Aorta (tissue), 5 donors: ENCODE data around the gene FSTL1. TPM values are rescaled to one million over a fixed set of nuclear protein-coding genes. Genes with fewer than 3 reads are reported as not detected.

ENCODE experiments used
- ATAC-seq: fragments of 200-7000 bp; cut with Tn5 transposase; one replicate; pipeline ENCODE4 v1.9.1; 2022; ENCODE audit warnings: moderate library complexity; ENCODE audit not compliant: low FRiP score
- DNase-seq, 2 donors: peaks; one replicate each; pipeline ENCODE4 v3.0.0-alpha.2; 2020
- H3K27ac ChIP-seq, 2 donors: one replicate each; pipeline ENCODE4 v1.5.1; 2013; ENCODE audit warnings: low read length in 2 of 2, mild to moderate bottlenecking in 2 of 2, moderate library complexity in 2 of 2, control low read depth in 1 of 2, inconsistent platforms in 1 of 2, low read depth in 1 of 2
- H3K27me3 ChIP-seq, 2 donors: one replicate each; pipeline ENCODE4 v1.6.1; 2013; ENCODE audit warnings: control low read depth in 1 of 2, low read length in 1 of 2, mild to moderate bottlenecking in 1 of 2, moderate library complexity in 1 of 2; ENCODE audit not compliant: insufficient read depth in 2 of 2, control insufficient read depth in 1 of 2
- H3K36me3 ChIP-seq, 2 donors: one replicate each; pipeline ENCODE4 v1.6.1; 2013; ENCODE audit warnings: control low read depth in 1 of 2, low read length in 1 of 2, mild to moderate bottlenecking in 1 of 2; ENCODE audit not compliant: insufficient read depth in 2 of 2, control insufficient read depth in 1 of 2
- H3K4me1 ChIP-seq, 2 donors: one replicate each; pipeline ENCODE4 v1.6.1; 2013; ENCODE audit warnings: low read length in 2 of 2, control low read depth in 1 of 2, mild to moderate bottlenecking in 1 of 2, moderate library complexity in 1 of 2; ENCODE audit not compliant: insufficient read depth in 2 of 2, control insufficient read depth in 1 of 2
- H3K4me3 ChIP-seq, 2 donors: one replicate each; pipeline ENCODE4 v1.5.1; 2013; ENCODE audit warnings: low read length in 2 of 2, control low read depth in 1 of 2, mild to moderate bottlenecking in 1 of 2
- H3K9me3 ChIP-seq: one replicate; pipeline ENCODE4 v1.6.1; 2013; ENCODE audit warnings: mild to moderate bottlenecking, low read length; ENCODE audit not compliant: control insufficient read depth
- WGBS, 2 donors: extraction: QIAGEN DNeasy Blood & Tissue Kit; methylation state at CpG; one replicate each; pipeline ENCODE4 v1.1.7; 2013; 5-methylcytosine and 5-hydroxymethylcytosine counted together
- intact Hi-C, 2 donors: fragments of 100-400 bp; cut with DNase I; formaldehyde crosslinking; loops; one replicate each; pipeline versions ENCODE4 v1.14.2 to v1.15.0; 2022
- polyA plus RNA-seq, 2 donors: library from polyadenylated mRNA; stranded (reverse); fragments of 200-250 nt; gene quantifications; one replicate each; pipeline ENCODE4 v1.2.3, GENCODE V29; 2013
- total RNA-seq, 2 donors: library from RNA; stranded (reverse); fragmentation: NEBNext Ultra II Directional; extraction: Animal tissue kit (Norgen Biotek cat#: 25700); gene quantifications; one replicate each; pipeline ENCODE4 v1.2.1, GENCODE V29; 2021
- donor health status: healthy with polysubstance abuse.
- donor health status: Bipolar disorder and iron deficiency.
- donor health status: DM: no; HTN: no; CAD: no.
- donor health status: DM: no; HTN: no; CAD: no.
- donor health status: DM: yes; HTN: yes; CAD: no.

FSTL1 gene
- total and polyA plus RNA-seq, 4 donors: 103 to 833 (median 517) TPM

DNA sequence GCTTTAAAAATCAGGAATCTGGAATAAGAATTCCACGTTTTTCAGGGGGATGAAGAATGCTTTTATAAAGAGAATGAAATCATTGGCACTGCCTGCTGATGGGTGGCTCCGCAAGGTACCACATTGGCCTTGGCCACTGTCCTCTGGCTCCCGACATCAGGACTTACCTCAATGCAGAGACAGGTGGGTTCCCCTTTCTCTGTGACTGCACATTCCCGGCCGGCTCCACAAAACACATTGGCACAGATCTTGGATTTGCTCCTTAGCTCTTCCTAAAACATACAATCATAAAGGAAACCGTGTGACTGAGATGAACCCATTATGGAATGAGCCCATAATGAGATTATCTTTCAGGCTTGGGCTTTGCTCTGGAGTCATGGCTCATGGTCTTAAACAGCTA is 35.0 kb downstream of the FSTL1 start:
- H3K27ac ChIP-seq: peak overlapping the region in 1 of 2 donors; percentile 47
- no peak for DNase-seq
- H3K9me3 ChIP-seq: no peaks in the 10 kb centered on the region
- no peaks in the 10 kb centered on the region for H3K27me3 ChIP-seq
- peaks cover 0 to 6% of the 10 kb centered on the region in 2 donors for H3K4me1 ChIP-seq
- intact Hi-C loops: loop anchor here (2.0 to 10.0 kb wide), 6 partner anchors 61 to 171 kb away; no protein-coding TSS in a partner anchor
- ATAC-seq: no peak
- H3K36me3 ChIP-seq: peaks cover 6 to 8% of the 10 kb centered on the region in 2 donors
- no peak overlapping the region for H3K4me3 ChIP-seq
- 34 to 40% methylated on average over 6 of the region's 6 CpGs for WGBS, 2 donors

DNA sequence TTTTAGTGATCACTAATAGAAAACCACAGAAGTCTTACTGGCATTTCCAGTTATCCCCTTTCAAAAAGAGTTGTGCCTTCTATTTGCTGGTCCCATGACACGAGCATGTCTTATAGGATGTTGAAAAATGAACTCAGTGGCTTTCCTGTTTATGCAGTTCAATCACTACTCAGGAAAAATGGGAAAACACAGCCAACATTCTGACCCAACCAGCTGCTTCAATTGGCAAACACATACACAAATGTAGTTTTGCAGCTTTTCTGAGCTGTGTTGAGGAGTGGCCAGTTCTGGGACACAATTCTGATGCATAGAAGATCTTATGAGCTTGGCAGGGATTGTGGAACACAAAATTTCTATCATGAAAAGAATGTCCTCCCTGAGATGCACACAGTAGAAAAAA is 40.3 kb downstream of the FSTL1 start:
- no peak for ATAC-seq
- DNase-seq: no peak
- intact Hi-C loops: loop anchor here in 1 of 2 donors (10.0 kb wide), 1 partner anchor 56 kb away; no protein-coding TSS in a partner anchor
- H3K36me3 ChIP-seq: peaks cover 13 to 32% of the 10 kb centered on the region in 2 donors
- H3K27me3 ChIP-seq: peaks cover 0 to 2% of the 10 kb centered on the region in 2 donors
- H3K4me1 ChIP-seq: no peaks in the 10 kb centered on the region
- no peak overlapping the region for H3K4me3 ChIP-seq
- no peak overlapping the region for H3K27ac ChIP-seq
- 46 to 63% methylated on average over 1 of the region's 1 CpG for WGBS, 2 donors
- no peaks in the 10 kb centered on the region for H3K9me3 ChIP-seq

DNA sequence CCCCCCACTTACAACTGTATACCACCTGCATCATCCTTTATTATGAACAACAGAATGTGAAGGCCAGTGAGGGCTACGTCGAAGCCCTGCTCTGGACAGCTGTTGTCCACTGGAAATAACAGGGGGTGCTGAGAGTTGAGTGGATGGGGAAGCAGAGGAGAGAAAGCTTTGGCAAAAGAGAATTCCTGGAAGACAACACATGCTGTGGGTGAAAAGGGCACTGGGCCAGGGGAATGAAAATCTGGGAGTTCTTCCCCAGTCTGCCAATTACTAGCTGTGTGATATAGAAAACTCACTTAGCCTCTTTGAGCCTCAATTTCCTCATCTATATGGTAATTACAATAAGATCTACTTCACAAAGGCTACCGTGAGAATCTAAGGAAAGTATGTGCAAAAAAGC is 40.7 kb downstream of the FSTL1 start:
- H3K27ac ChIP-seq: no peak overlapping the region
- DNase-seq (no peak), ATAC-seq (no peak)
- H3K4me3 ChIP-seq: no peak overlapping the region
- H3K27me3 ChIP-seq: peaks cover 0 to 2% of the 10 kb centered on the region in 2 donors
- WGBS, 2 donors: 67 to 71% methylated on average over 3 of the region's 3 CpGs
- intact Hi-C loops: loop anchor here in 1 of 2 donors (10.0 kb wide), 1 partner anchor 55 kb away; no protein-coding TSS in a partner anchor
- peaks cover 13 to 35% of the 10 kb centered on the region in 2 donors for H3K36me3 ChIP-seq
- H3K9me3 ChIP-seq: no peaks in the 10 kb centered on the region
- H3K4me1 ChIP-seq: no peaks in the 10 kb centered on the region

DNA sequence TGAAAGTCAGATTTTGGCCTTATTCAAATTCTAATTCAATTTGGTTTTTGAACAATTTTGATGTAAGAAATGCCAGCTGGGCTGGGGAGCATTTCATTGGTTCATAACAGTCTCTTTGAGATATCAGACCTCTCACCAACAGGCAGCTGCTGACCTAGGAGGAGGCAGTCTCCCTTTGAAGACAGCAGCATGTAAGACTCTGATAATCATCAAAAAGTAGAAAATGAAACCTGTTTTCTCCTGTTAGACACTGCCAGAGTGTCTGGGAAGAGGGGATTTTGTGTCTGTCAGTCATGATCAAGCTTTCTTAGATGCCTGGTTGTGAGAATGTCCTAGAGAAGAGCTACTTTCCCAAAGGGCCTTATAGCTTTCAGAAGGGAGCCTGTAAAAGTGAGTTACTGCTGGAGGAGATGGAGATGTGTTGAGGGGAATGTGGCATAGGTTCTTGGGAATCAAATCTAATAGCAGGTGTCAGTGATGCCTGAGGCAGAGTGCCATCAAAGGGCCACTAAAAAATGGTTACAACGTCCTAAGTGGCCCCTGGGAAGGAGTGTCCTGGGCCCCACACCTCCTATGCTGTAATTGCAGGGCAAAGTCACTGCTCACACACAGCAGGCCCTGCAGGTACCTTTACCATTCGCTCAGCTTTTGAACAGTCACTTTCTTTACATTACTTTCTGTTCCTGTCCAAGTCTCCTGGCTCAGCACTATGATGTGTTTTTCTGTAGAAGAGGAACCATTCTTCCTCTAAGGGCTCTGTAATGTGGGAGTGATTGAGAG is 43.1 kb downstream of the FSTL1 start:
- 48 to 54% methylated on average over 2 of the region's 2 CpGs for WGBS, 2 donors
- H3K27me3 ChIP-seq: peaks cover 0 to 2% of the 10 kb centered on the region in 2 donors
- intact Hi-C loops: no loop called here
- no peak for ATAC-seq
- no peaks in the 10 kb centered on the region for H3K4me1 ChIP-seq
- no peak for DNase-seq
- H3K9me3 ChIP-seq: no peaks in the 10 kb centered on the region
- peaks cover 13 to 44% of the 10 kb centered on the region in 2 donors for H3K36me3 ChIP-seq
- no peak overlapping the region for H3K4me3 ChIP-seq
- peak overlapping the region in 1 of 2 donors; percentile 6 for H3K27ac ChIP-seq

DNA sequence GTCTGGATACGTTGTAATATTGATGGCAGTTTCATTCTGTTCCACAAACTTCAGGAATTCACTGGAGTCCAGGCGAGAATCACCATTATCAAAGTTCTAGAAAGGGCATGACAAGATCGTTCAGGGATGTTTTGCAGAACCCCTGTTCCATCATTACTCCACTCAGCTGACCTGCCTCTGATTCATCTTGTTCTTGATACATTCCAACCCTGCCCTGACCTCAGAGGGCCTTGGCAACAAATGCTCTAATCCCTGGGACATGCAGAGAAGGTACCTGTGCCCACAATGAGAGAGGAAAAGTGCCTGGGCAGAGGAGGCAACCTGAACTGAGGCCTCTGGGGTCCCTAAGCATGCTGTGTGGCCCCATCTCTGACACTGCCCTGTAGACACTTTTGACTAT is 45.9 kb downstream of the FSTL1 start:
- WGBS, 2 donors: 68 to 69% methylated on average over 3 of the region's 3 CpGs
- Histone ChIP-seq H3K27me3 (peaks cover 0 to 2% of the 10 kb centered on the region in 2 donors), H3K9me3 (no peaks in the 10 kb centered on the region), H3K27ac (no peak overlapping the region), H3K4me3 (no peak overlapping the region), H3K36me3 (peaks cover 18 to 46% of the 10 kb centered on the region in 2 donors), H3K4me1 (no peaks in the 10 kb centered on the region)
- no peak for DNase-seq
- intact Hi-C loops: no loop called here
- no peak for ATAC-seq

DNA sequence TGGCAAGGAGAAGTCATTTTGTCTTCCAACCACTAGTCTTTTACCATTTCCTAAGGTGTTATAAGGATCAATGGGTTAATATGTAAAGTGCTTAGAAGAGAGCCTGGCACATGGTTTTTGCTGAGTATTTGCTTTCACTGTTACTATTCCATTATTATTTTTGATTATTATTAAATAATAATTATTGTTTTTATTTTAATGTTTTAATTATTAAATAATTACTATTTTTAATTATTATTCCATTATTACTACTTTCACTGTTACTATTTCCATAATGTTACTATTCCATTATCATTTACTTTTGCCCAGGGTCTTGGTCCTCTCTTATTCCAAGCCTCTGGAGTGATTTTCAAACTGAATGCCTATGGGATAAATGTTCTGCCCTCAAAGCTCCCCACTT is 48.5 kb downstream of the FSTL1 start:
- no peaks in the 10 kb centered on the region for H3K9me3 ChIP-seq
- ATAC-seq: no peak
- DNase-seq: no peak
- peaks cover 15 to 39% of the 10 kb centered on the region in 2 donors for H3K36me3 ChIP-seq
- intact Hi-C loops: no loop called here
- no peaks in the 10 kb centered on the region for H3K4me1 ChIP-seq
- no peak overlapping the region for H3K27ac ChIP-seq
- H3K4me3 ChIP-seq: no peak overlapping the region
- H3K27me3 ChIP-seq: peaks cover 0 to 2% of the 10 kb centered on the region in 2 donors

DNA sequence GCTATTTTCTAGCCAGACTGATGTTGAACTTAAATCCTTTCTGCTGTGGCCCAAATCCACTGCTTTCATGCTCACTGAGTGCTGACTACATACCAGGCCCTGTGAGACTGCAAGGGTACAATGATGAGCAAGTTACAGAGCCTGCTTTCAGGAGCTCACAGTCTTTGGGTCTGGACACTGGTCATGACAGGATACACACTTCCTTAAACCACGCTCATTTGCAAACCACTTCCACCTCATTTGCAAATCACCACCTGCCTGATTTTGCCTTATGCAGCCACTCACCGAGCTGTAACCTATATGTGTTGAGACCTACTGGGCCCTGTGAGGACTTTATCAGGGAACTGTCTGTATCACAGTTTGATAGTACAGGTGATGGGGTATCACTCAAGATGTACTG is 51.4 kb downstream of the FSTL1 start:
- WGBS, 2 donors: 85 to 88% methylated on average over 2 of the region's 2 CpGs
- Histone ChIP-seq H3K4me3 (no peak overlapping the region), H3K27me3 (no peaks in the 10 kb centered on the region), H3K4me1 (no peaks in the 10 kb centered on the region), H3K9me3 (no peaks in the 10 kb centered on the region), H3K27ac (peak overlapping the region in 1 of 2 donors; percentile 8), H3K36me3 (peaks cover 27 to 38% of the 10 kb centered on the region in 2 donors)
- DNase-seq (no peak), ATAC-seq (no peak)
- intact Hi-C loops: no loop called here

DNA sequence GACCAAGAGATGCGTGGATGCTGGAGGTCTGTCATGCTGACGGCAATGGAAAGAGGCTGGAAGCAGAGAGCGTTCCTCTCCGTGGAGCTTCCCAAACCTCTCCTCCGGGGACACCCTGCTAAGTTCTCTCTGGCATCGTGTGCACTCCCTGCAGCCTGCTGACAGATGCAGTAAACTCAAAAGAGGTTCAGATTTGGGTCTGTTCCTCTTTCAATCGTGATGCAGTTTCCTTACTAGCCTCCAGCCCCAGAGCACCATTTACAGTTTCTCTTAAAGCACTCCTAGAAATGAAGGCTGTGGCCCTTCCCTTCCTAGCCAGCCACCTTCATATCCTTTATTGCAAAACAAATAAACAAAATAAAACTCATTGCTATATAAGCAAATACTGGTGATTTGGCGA is 54.3 kb downstream of the FSTL1 start:
- H3K9me3 ChIP-seq: no peaks in the 10 kb centered on the region
- ATAC-seq (no peak), DNase-seq (no peak)
- H3K4me3 ChIP-seq: no peak overlapping the region
- H3K27ac ChIP-seq: no peak overlapping the region
- intact Hi-C loops: no loop called here
- H3K27me3 ChIP-seq: no peaks in the 10 kb centered on the region
- peaks cover 24 to 25% of the 10 kb centered on the region in 2 donors for H3K36me3 ChIP-seq
- 77 to 80% methylated on average over 8 of the region's 8 CpGs for WGBS, 2 donors
- no peaks in the 10 kb centered on the region for H3K4me1 ChIP-seq

DNA sequence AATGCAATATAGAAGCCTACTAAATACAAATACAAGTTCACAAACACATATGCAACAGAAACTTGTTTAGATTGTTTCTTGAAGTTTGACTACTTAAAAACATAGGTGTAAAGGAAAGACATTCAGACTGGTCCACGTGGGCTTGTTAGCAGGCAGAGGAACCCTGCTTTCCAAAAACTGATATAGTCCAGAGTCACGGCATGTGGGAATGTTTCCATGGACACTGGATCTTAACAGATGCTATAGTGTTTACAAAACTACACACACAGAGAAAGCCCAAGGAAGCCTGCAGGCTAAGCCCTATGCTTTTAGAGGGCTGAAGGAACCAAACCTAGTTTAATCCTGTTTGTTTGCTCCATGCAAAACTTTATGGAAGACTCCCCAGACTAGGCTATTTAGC is 56.4 kb downstream of the FSTL1 start:
- ATAC-seq (no peak), DNase-seq (no peak)
- H3K4me3 ChIP-seq: no peak overlapping the region
- 56 to 78% methylated on average over 2 of the region's 2 CpGs for WGBS, 2 donors
- no peaks in the 10 kb centered on the region for H3K9me3 ChIP-seq
- H3K27ac ChIP-seq: no peak overlapping the region
- peaks cover 17% of the 10 kb centered on the region in 2 donors for H3K36me3 ChIP-seq
- no peaks in the 10 kb centered on the region for H3K27me3 ChIP-seq
- no peaks in the 10 kb centered on the region for H3K4me1 ChIP-seq
- intact Hi-C loops: no loop called here
